GM12891 (cell line): ENCODE data around the gene QRSL1.

Experiments used
- DNase-seq: peaks from one replicate; pipeline ENCODE4 v3.0.0; 2011; ENCODE audit warnings: low spot score; ENCODE audit not compliant: insufficient read length
- FAIRE-seq: peaks from 2 replicates; lab custom pipeline; 2011; peaks lifted over from hg19 to GRCh38; lab: Jason Lieb, UNC
- PAX5 ChIP-seq: IDR thresholded peaks from 2 replicates; pipeline ENCODE4 v1.6.1; 2011; ENCODE audit warnings: low read length, moderate library complexity, mild to moderate bottlenecking; ENCODE audit not compliant: insufficient read depth, severe bottlenecking
- POLR2A ChIP-seq: IDR thresholded peaks from 2 replicates; pipeline ENCODE4 v1.6.1; 2011; ENCODE audit warnings: low read depth, low read length, control low read depth
- POLR2AphosphoS5 ChIP-seq: IDR thresholded peaks from 2 replicates; pipeline ENCODE4 v1.6.1; 2011; ENCODE audit warnings: low read depth, low read length, control low read depth
- POU2F2 ChIP-seq: IDR thresholded peaks from 2 replicates; pipeline ENCODE4 v1.6.1; 2011; ENCODE audit warnings: low read depth, mild to moderate bottlenecking, control low read depth, low read length, moderate library complexity
- SPI1 ChIP-seq: IDR thresholded peaks from 2 replicates; pipeline ENCODE4 v1.6.1; 2011; ENCODE audit warnings: low read depth, low read length, control low read depth
- TAF1 ChIP-seq: IDR thresholded peaks from 2 replicates; pipeline ENCODE4 v1.6.1; 2011; ENCODE audit warnings: low read depth, low read length, control low read depth

The QRSL1 gene

DNA sequence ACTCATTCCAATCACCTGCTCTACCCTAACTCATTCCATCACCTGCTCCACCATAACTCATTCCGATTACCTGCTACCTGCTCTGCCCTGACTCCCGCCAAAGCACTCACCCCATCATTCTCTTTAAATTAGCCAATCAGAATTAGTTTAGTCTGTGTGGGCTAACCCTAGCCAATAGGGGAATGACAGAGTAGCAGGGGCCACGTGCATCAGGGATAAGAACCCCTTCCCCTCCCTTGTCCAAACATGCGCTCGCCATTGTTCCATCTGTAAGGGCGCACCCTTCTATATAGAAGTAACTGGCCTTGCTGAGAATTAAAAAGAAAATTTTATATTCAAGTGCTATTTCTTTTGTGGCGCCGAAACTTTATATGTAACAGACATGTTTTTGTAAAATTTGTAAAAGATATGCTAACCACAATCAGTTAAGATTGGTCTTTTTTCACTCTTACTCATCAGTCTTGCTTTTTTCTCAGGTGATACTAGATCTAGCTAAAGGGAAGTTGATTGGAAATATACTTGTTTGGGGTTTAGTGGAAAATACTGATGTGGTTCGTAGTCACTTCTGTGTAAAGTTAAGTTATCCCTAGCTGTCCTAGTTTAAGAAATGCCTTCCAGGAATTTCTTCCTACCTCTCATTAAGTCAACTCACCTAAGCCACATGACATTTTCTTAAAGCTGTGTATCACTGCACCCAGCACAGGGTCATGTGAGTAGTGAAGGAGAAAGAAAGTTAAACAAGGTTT, 16.5 kb upstream of the QRSL1 start:
- TF ChIP-seq PAX5 (no peak), SPI1 (no peak), POU2F2 (no peak), POLR2AphosphoS5 (no peak), POLR2A (no peak), TAF1 (no peak)
- no peak for DNase-seq
- FAIRE-seq: peak; percentile 65

DNA sequence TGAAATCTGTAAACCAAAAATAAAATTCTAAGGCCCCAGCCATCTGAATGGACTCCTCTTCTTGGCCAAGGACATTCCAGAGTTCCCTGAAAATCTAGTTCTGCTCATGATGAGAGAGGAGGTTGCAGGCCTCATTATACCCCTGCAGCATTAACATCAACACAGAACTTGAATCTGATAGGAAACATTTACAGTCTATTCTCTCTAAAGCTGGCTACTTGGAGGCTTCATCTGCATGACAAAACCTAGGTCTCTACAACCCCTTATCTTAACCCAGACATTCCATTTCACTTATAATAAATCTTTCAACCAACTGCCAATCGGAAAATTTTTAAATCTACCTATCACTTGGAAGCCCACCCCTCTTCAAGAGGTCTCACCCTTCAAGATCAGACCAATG, 15.8 kb upstream of the QRSL1 start:
- FAIRE-seq: no peak
- TF ChIP-seq PAX5 (no peak), TAF1 (no peak), POLR2A (no peak), POU2F2 (no peak), POLR2AphosphoS5 (no peak), SPI1 (no peak)
- no peak for DNase-seq

DNA sequence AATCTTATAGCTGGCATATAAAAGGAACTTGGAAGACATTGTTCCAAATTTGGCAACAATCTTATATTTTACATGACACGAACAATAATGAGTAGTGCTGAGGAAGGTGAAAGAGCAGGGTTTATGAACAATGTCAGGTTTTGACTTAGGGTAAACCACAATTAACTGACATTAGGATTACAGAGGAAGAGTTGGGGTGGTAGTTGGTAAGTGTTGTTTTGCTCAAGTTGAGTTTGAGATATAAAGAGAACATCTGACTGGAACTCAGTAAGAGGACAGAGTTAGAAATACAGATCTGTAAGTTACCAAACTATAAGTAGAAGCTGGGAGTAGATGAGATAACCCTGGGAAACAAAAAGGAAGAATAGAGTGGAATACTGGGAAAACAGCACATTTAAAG, 15.2 kb upstream of the QRSL1 start:
- TF ChIP-seq POLR2AphosphoS5 (no peak), POLR2A (no peak)
- DNase-seq (no peak), FAIRE-seq (peak; percentile 55)

DNA sequence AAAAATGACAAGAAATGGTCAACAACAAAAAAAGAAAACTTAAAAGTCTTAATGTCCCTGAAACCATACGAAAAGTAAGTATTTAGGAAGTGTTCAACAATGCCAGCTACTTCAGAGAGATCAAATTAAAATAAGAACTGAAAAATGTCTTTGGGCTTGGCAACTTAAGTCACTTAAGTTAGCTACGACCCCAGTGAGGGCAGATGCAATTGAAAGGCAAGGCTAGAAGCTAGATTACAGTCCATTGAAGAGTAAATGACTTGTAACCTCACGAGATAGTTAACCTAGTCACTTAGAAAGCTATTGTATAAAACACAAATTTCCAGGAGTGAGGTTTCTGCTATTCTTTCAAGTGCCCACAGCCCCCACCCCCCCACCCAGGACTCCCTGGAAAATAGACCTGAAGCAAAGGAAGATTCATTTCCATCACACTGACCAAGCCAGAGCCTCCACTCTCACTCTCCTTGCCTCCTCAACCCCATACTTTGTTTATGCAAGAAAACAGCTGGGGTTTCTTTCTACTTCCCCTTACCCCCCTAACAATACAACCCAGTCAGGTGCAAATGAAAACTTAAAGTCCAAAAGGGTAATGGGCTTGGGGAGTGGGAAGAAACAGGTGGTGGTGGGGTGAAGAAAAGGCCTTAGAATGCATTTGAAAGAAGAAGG, 14.7 kb upstream of the QRSL1 start:
- FAIRE-seq (peak; percentile 41), DNase-seq (no peak)
- TF ChIP-seq POLR2AphosphoS5 (no peak), POLR2A (no peak), TAF1 (no peak), PAX5 (no peak), POU2F2 (no peak), SPI1 (no peak)

DNA sequence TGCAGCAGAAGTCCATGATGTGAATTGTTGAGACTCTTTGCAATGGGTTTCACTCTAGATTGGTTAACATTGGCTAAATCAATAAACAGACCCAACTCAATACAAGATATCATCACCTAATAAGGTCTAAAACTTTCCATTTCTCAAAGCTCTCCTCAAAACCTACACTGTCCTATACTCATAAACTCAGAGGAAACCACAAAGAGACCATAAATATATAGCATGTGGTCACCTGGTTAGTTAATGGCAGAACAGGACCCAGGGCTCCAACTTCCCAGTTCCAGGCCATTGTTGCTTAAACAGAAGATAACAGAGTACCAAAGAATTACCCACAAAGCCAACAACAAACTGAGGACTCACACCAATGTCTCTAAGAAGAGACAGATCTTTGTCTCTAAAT, 12.1 kb upstream of the QRSL1 start:
- DNase-seq (no peak), FAIRE-seq (peak; percentile 73)
- TF ChIP-seq POLR2A (no peak), SPI1 (no peak), TAF1 (no peak), POLR2AphosphoS5 (no peak), PAX5 (no peak), POU2F2 (no peak)

DNA sequence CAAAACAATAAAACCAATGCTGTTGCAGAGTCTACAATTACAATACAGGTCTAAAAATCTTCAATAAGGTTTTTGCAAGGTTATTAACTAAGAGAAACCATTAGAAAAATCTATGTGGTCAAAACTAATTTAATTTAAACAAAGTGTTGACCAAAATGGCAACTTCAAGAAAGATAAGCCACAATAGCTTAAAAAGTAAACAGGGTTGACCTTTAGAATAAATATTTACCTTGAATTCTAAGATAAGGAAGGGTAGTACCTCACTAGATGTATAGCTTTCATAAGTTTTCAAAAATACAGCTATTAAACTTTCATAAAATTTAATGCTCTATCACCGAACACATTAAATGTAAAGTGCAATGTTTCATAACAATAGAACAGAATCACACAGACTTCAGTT, 11.5 kb upstream of the QRSL1 start:
- FAIRE-seq: no peak
- no peak for TF ChIP-seq SPI1
- no peak for TF ChIP-seq PAX5
- TF ChIP-seq POLR2AphosphoS5: no peak
- no peak for TF ChIP-seq POU2F2
- no peak for TF ChIP-seq POLR2A
- TF ChIP-seq TAF1: no peak

DNA sequence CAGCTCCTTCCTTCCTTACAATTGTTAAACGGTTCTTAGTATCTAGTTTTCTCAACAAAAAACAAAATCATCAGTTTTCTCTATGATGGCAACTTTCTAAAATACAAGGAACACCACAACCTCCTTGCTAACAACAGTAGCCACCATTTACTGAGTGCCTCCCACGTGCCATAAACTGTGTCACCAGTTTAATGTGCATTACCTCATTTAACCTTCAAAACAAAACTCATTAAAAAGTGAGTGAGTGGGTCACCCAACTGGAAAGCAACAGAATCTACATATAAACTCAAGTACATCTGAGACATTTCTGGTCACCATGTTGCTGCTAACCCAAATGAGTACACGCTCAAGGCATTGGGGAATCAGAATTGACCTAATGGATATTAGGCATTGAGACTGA, 11.1 kb upstream of the QRSL1 start:
- no peak for DNase-seq
- peak; percentile 65 for FAIRE-seq

More for the DNA sequence above, 11.5 kb upstream of the QRSL1 start:
- no peak for DNase-seq

DNA sequence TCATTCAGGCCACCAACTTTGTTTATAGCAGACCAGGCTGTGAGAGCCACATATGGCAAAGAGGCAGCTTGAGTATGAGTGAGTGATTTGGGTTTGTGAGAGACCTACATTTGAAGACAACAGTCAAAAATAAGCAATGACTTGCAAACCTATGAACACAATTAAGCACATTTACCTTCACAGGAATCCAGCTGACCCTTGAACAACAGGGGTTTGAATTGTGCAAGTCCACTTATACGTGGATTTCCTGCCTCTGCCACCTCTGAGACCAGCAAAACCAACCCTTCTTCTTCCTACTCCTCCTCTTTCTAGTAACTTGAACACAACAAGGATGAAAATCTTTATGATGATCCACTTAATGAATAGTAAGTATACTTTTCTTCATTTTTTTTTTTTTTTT, 10.2 kb upstream of the QRSL1 start:
- FAIRE-seq (peak; percentile 45), DNase-seq (no peak)
- no peak for TF ChIP-seq POLR2A
- no peak for TF ChIP-seq SPI1
- TF ChIP-seq POU2F2: no peak
- TF ChIP-seq POLR2AphosphoS5: no peak
- no peak for TF ChIP-seq TAF1
- no peak for TF ChIP-seq PAX5

More for the DNA sequence above, 11.1 kb upstream of the QRSL1 start:
- no peak for TF ChIP-seq SPI1
- no peak for TF ChIP-seq POLR2AphosphoS5

DNA sequence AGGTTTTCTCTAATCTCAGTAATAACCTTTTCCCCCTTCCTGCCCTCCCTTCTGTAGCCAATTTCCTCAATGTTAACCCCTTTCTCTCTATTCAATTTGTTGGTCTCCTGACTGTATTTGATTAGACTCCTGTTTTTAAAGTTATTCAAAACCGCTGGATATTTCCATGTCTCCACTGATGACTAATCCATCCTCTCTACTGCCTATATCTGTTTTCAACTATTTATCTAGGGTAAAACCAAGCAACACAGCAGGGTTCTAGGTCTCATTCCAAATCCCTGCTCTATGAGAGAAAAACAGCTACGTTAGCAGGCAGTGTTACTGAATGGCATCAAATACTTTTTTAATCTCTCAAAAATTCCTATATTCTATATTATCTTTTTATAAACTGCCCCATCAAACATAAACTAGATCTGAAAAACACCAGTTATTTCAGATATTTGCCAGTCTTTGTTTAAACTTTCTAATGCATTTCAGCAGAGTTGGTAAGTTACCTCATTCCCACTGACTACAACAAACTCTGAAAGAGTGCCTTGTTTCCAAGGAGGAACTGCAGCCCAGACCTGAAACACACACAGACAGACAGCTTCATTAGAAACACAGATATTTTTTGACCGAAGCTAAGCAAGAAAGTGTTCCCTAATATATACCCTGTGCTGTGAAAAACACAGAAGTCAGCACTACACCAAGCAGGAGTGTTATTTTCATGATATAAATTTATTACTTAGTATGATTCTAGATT, 8.3 kb upstream of the QRSL1 start:
- FAIRE-seq: no peak
- no peak for DNase-seq
- TF ChIP-seq POLR2A: no peak
- TF ChIP-seq TAF1: no peak
- TF ChIP-seq SPI1: no peak
- no peak for TF ChIP-seq POLR2AphosphoS5
- no peak for TF ChIP-seq PAX5
- TF ChIP-seq POU2F2: no peak
